Stomach smooth muscle (tissue), 2 donors: ENCODE measurements around the gene TRMT2B.
"Not testable (repeated sequence)": the region's sequence is repeated elsewhere in the genome, so short reads cannot be mapped to it uniquely, and the experiment has no call there.

ENCODE experiments used
- H3K27ac ChIP-seq: one replicate; pipeline ENCODE4 v1.7.0; 2013; ENCODE audit warnings: mild to moderate bottlenecking, low read length, inconsistent platforms
- H3K27me3 ChIP-seq, 2 donors: one replicate each; pipeline ENCODE4 v1.7.0; 2013; ENCODE audit warnings: low read length in 2 of 2; ENCODE audit not compliant: insufficient read depth in 2 of 2, control insufficient read depth in 1 of 2
- H3K36me3 ChIP-seq, 2 donors: one replicate each; pipeline ENCODE4 v1.7.0; 2013; ENCODE audit warnings: low read length in 2 of 2; ENCODE audit not compliant: control insufficient read depth in 2 of 2, insufficient read depth in 2 of 2
- H3K4me1 ChIP-seq: one replicate; pipeline ENCODE4 v1.7.0; 2013; ENCODE audit warnings: low read length; ENCODE audit not compliant: control insufficient read depth, insufficient read depth
- H3K4me3 ChIP-seq, 2 donors: one replicate each; pipeline ENCODE4 v1.7.0; 2013; ENCODE audit warnings: low read length in 2 of 2
- H3K9ac ChIP-seq, 2 donors: one replicate each; pipeline ENCODE4 v1.7.0; 2013; ENCODE audit warnings: low read length in 2 of 2, mild to moderate bottlenecking in 1 of 2
- H3K9me3 ChIP-seq, 2 donors: one replicate each; pipeline ENCODE4 v1.7.0; 2013; ENCODE audit warnings: low read length in 2 of 2; ENCODE audit not compliant: control insufficient read depth in 2 of 2
- donor health status: healthy.
- donor health status: Pancreatic carcinoma.

Gene TRMT2B

GRCh38 chrX:100999451-100999850 lies 52.5 kb downstream of the TRMT2B start:
- Histone ChIP-seq H3K27me3 (peaks cover 0 to 3% of the 10 kb centered on the region in 2 donors), H3K9me3 (no peaks in the 10 kb centered on the region), H3K4me3 (no peak overlapping the region)

GRCh38 chrX:100995469-100995868 lies 56.4 kb downstream of the TRMT2B start:
- Histone ChIP-seq H3K36me3 (peaks cover 0 to 2% of the 10 kb centered on the region in 2 donors), H3K9me3 (no peaks in the 10 kb centered on the region), H3K4me3 (no peak overlapping the region), H3K9ac (no peak overlapping the region), H3K4me1 (no peaks in the 10 kb centered on the region), H3K27ac (no peak overlapping the region), H3K27me3 (peaks cover 0 to 1% of the 10 kb centered on the region in 2 donors)

More at GRCh38 chrX:100999451-100999850, 52.5 kb downstream of the TRMT2B start:
- no peaks in the 10 kb centered on the region for H3K4me1 ChIP-seq
- H3K27ac ChIP-seq, result no peak overlapping the region
- H3K9ac ChIP-seq, result no peak overlapping the region
- peaks cover 0 to 3% of the 10 kb centered on the region in 2 donors for H3K36me3 ChIP-seq

DNA sequence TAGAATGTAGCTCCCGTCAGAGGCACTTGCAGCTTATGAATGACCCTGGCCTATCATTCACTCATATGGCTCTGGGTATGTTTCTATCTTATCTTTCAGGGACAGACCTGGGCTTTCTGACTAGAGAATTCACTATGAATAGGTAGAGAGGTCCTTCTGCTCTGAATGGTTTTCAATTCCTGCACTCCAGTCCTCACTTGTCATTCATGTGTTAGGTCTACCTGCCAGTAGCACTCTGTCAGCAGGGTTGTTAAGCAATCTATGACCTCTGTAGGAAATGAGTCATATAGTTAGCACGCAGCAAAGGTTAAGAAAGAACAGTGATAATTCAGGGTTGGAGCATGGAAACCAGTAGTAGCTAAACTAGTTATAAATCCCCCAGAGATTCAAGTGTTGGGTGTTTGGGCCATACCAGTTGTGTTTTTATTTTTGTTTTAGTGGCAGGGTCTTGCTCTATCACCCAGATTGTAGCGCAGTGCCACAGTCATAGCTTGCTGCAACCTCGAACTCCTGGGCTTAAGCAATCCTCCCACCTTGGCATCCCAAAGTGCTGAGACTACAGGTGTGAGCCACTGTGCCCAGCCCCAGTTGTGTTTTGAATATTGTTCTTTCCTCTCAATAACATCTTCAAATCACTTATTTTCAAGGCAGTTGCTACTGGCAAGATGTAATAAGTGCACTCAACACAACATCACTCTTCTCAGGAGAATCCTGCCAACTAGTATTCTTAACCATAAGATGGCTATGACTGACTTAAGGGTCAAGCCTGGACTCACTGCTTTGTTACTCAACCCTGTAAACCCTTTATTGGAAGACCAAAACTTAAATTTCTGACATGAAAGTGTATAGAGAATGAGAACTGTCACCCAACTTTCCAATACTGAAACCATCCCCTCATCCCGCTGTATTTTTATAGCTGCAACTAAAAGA lies 57.3 kb downstream of the TRMT2B start:
- Histone ChIP-seq H3K9ac (no peak overlapping the region), H3K9me3 (no peaks in the 10 kb centered on the region), H3K27ac (no peak overlapping the region), H3K4me3 (no peak overlapping the region), H3K4me1 (no peaks in the 10 kb centered on the region), H3K36me3 (peaks cover 0 to 2% of the 10 kb centered on the region in 2 donors), H3K27me3 (no peaks in the 10 kb centered on the region)

DNA sequence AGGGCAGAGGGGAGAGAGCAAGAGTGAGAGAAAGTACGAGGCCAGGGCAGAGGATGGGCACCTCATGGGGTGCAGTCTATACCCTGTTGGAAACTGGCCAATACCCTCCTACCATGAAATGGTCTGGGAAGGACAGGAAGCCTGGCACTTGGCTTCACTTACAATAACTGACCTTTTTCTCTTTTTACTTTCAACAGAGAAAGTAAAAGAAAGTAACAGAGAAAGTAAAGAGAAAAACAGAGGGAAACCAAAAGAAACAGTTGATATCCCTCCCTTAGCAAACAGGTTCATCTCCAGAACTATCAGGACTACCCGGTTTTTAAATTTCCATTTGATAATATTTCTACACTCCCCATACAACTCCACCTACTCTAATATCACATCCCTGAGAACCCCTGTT lies 61.8 kb downstream of the TRMT2B start:
- Histone ChIP-seq H3K9me3 (no peaks in the 10 kb centered on the region), H3K27me3 (peaks cover 0 to 3% of the 10 kb centered on the region in 2 donors), H3K4me3 (no peak overlapping the region), H3K36me3 (peaks cover 0 to 5% of the 10 kb centered on the region in 2 donors), H3K4me1 (no peaks in the 10 kb centered on the region), H3K27ac (no peak overlapping the region), H3K9ac (no peak overlapping the region)

- no peaks in the 10 kb centered on the region for H3K9me3 ChIP-seq
Measured at GRCh38 chrX:100984818-100985217, 67.1 kb downstream of the TRMT2B start.

GRCh38 chrX:100981498-100981845 lies 70.4 kb downstream of the TRMT2B start:
- not testable (repeated sequence) for H3K4me3 ChIP-seq

More at GRCh38 chrX:100984818-100985217, 67.1 kb downstream of the TRMT2B start:
- Histone ChIP-seq H3K4me1 (no peaks in the 10 kb centered on the region), H3K27me3 (peaks cover 0 to 6% of the 10 kb centered on the region in 2 donors), H3K4me3 (no peak overlapping the region), H3K27ac (no peak overlapping the region), H3K9ac (no peak overlapping the region), H3K36me3 (peaks cover 0 to 3% of the 10 kb centered on the region in 2 donors)

GRCh38 chrX:100980608-100981497 lies 71.1 kb downstream of the TRMT2B start:
- H3K9ac ChIP-seq, result no peak overlapping the region
- H3K9me3 ChIP-seq, result no peaks in the 10 kb centered on the region
- no peaks in the 10 kb centered on the region for H3K36me3 ChIP-seq
- no peak overlapping the region for H3K27ac ChIP-seq
- H3K27me3 ChIP-seq, result peaks cover 0 to 6% of the 10 kb centered on the region in 2 donors
- no peaks in the 10 kb centered on the region for H3K4me1 ChIP-seq
- H3K4me3 ChIP-seq, result no peak overlapping the region

More at GRCh38 chrX:100981498-100981845, 70.4 kb downstream of the TRMT2B start:
- not testable (repeated sequence) for H3K36me3 ChIP-seq, H3K9me3 ChIP-seq, H3K9ac ChIP-seq, H3K27me3 ChIP-seq, H3K27ac ChIP-seq, H3K4me1 ChIP-seq

GRCh38 chrX:100979881-100980607 lies 71.9 kb downstream of the TRMT2B start:
- peaks cover 0 to 2% of the 10 kb centered on the region in 2 donors for H3K27me3 ChIP-seq
- no peak overlapping the region for H3K4me3 ChIP-seq
- H3K27ac ChIP-seq, result no peak overlapping the region
- H3K36me3 ChIP-seq, result no peaks in the 10 kb centered on the region
- no peaks in the 10 kb centered on the region for H3K9me3 ChIP-seq
- H3K9ac ChIP-seq, result no peak overlapping the region
- no peaks in the 10 kb centered on the region for H3K4me1 ChIP-seq

DNA sequence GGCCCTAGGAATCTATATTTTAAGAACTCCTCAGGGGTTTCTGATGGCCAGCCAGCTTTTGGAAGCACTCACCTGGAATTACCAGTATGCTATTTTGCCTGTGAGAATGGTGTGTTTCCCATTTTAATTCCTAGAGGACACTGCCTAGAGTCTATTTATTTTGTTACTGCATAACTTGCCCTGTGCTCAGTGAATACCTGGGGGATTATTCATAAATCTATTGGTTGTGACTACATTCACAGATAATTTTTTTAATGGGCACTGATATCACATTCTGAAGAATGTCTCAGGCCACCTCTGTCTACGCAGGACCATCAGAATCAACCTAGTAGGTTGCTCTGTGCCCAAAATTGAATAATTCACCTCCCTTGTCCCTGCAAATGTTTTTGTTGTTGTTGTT lies 75.7 kb downstream of the TRMT2B start:
- no peak overlapping the region for H3K9ac ChIP-seq
- no peaks in the 10 kb centered on the region for H3K4me1 ChIP-seq
- H3K9me3 ChIP-seq, result no peaks in the 10 kb centered on the region

GRCh38 chrX:100975212-100975611 lies 76.7 kb downstream of the TRMT2B start:
- Histone ChIP-seq H3K9me3 (no peaks in the 10 kb centered on the region), H3K27ac (no peak overlapping the region), H3K4me3 (no peak overlapping the region), H3K36me3 (no peaks in the 10 kb centered on the region), H3K9ac (no peak overlapping the region), H3K4me1 (no peaks in the 10 kb centered on the region), H3K27me3 (no peaks in the 10 kb centered on the region)

More for the DNA sequence above, 75.7 kb downstream of the TRMT2B start:
- Histone ChIP-seq H3K4me3 (no peak overlapping the region), H3K27ac (no peak overlapping the region), H3K27me3 (no peaks in the 10 kb centered on the region), H3K36me3 (no peaks in the 10 kb centered on the region)
